Spleen (tissue), 7 donors: ENCODE measurements around the gene SLC9A4.

Experiments
- CTCF ChIP-seq, 11 experiments: fragments of 200-600 bp in 7 of 11; fragments of 450-650 bp in 4 of 11; sonication (generic) in 4 of 11; IDR thresholded peaks in 8 of 11; conservative IDR thresholded peaks in 3 of 11; 1 replicate in 7 of 11; 2 replicates in 4 of 11; pipeline versions ENCODE4 v1.4.0 to v1.8.0; 2016 to 2021; ENCODE audit warnings: antibody characterized with exemption in 11 of 11, inconsistent platforms in 4 of 11, mild to moderate bottlenecking in 1 of 11
- POLR2AphosphoS5 ChIP-seq, 3 donors: sonication (generic); formaldehyde crosslinking; IDR thresholded peaks; one replicate each; pipeline ENCODE4 v1.5.1; 2017; ENCODE audit warnings: antibody characterized with exemption in 3 of 3
- donor health status: DM: no; HTN: no; CAD: no; lungs with moderate emphysema.
- donor health status: DM: no; HTN: no; CAD: no.
- donor health status: DM: no; HTN: no; CAD: no.

- TF ChIP-seq CTCF (IDR thresholded peaks at IDR 0.05 in 8 of 11, conservative IDR thresholded peaks at IDR 0.05 in 3 of 11) (no peak), POLR2AphosphoS5 (IDR thresholded peaks at IDR 0.05) (no peak)
Observed at GRCh38 chr2:102514061-102514785, 41.2 kb downstream of the SLC9A4 start.
